ENCODE measurements around the gene ACOT6. TPM values are rescaled to one million over a fixed set of nuclear protein-coding genes. Genes with fewer than 3 reads are reported as not detected.
"Not testable (repeated sequence)": the region's sequence is repeated elsewhere in the genome, so short reads cannot be mapped to it uniquely, and the experiment has no call there.

The ACOT6 gene
- polyA plus RNA-seq, 3 donors = 0.30 to 0.39 TPM; not detected in 1

- not testable (repeated sequence) for DNase-seq (ENCODE audit: extremely low read depth in 1 of 11, low read depth in 9 of 11, low spot score in 4 of 11)
Measured at GRCh38 chr14:73636355-73636754, 24.0 kb downstream of the ACOT6 start.

- DNase-seq (ENCODE audit: extremely low read depth in 1 of 11, low read depth in 9 of 11, low spot score in 4 of 11) = no peak
Measured at GRCh38 chr14:73637830-73638229, 25.5 kb downstream of the ACOT6 start.

DNA sequence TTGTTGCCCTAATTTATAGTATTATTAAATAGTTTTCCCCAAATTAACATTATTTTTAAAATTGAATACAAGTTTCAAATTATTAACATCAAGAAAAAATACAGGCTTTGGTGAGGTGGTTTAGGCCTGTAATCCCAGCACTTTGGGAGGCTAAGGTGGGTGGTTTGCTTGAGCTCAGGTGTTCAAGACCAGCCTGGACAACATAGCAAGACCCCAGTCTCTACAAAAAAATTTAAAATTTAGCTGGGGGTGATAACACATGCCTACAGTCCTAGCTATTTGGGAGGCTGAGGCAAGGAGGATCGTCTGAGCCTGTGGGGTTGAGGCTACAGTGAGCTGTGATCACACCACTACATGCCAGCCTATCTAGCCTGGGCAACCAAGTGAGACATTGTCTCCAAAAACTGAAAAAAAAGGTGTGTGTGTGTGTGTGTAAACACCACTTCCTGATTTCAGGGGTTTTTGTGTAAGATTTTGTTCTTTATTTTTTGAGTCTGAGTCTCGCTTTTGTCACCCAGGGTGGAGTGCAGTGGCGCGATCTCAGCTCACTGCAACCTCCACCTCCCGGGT lies 28.6 kb downstream of the ACOT6 start:
- no peak for DNase-seq (ENCODE audit: extremely low read depth in 1 of 11, low read depth in 9 of 11, low spot score in 4 of 11)

- DNase-seq (ENCODE audit: extremely low read depth in 1 of 11, low read depth in 9 of 11, low spot score in 4 of 11) = peak; percentile 79 to 93 (median 89)
Measured at GRCh38 chr14:73644531-73645247, 32.4 kb downstream of the ACOT6 start, which contains the start of gene DNAL1. Gene DNAL1, plus strand, starts transcription at chr14:73644986. Its CDS starts 54 bp downstream, at chr14:73645040.

DNA sequence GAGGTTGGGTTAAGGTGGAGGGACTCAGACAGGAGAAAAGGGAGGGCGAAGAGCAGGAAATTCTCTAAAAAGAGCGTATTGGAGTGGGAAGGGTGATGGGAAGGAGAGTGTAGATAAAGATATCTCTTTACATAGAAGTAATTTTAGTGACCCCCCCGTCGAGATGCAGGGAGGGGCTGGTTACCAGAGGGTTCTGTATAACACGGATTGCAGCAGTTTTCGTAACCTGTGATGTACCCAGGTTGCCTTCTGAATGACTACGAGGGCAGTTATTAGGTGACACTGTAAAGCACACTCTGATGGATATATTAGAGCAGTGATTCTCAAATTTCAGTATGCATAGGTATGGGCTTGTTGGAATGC lies 32.9 kb downstream of the ACOT6 start:
- DNase-seq (ENCODE audit: extremely low read depth in 1 of 11, low read depth in 9 of 11, low spot score in 4 of 11) = no peak

DNA sequence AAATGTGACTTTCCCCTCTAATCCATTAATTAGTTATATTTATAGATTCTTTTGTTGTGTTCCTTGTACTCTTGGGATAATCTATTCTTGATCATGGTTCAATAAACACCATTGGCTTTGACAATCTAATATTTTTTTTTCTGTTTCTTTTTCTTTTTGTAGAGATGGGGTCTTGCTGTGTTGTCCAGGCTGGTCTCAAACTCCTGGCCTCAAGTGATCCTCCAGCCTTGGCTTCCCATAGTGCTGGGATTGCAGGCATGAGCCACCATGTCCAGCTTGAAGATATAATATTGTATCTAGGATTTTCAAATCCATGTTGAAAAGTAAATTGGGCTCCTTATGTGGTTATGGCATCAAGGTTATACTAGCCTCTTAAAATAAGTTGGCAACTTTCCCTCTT lies 38.7 kb downstream of the ACOT6 start:
- no peak for DNase-seq (ENCODE audit: extremely low read depth in 1 of 11, low read depth in 9 of 11, low spot score in 4 of 11)

- DNase-seq (ENCODE audit: extremely low read depth in 1 of 11, low read depth in 9 of 11, low spot score in 4 of 11) = no peak
Measured at GRCh38 chr14:73655851-73656250, 43.5 kb downstream of the ACOT6 start.

GRCh38 chr14:73659202-73659601 lies 46.9 kb downstream of the ACOT6 start:
- DNase-seq (ENCODE audit: extremely low read depth in 1 of 11, low read depth in 9 of 11, low spot score in 4 of 11) = not testable (repeated sequence)

DNA sequence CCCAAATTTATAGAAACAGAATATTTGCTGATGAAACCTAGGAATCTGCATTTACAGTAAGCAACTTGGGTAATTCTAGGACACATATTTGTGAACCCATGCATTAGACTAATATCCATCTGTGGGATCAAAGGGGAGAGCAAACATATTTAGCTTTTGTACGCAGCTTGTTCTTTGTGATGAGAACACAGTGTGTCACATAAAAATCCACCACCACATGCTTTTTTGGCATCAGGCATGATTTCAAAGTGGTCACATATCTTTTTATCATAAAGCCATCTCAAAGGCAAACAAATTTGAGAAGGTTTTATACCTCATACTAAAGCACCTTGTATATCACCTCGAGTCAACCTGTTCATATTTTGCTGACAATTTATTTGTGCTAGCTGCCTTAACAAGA lies 48.2 kb downstream of the ACOT6 start:
- DNase-seq (ENCODE audit: extremely low read depth in 1 of 11, low read depth in 9 of 11, low spot score in 4 of 11) = no peak

GRCh38 chr14:73661872-73662271 lies 49.6 kb downstream of the ACOT6 start:
- no peak for DNase-seq (ENCODE audit: extremely low read depth in 1 of 11, low read depth in 9 of 11, low spot score in 4 of 11)

DNA sequence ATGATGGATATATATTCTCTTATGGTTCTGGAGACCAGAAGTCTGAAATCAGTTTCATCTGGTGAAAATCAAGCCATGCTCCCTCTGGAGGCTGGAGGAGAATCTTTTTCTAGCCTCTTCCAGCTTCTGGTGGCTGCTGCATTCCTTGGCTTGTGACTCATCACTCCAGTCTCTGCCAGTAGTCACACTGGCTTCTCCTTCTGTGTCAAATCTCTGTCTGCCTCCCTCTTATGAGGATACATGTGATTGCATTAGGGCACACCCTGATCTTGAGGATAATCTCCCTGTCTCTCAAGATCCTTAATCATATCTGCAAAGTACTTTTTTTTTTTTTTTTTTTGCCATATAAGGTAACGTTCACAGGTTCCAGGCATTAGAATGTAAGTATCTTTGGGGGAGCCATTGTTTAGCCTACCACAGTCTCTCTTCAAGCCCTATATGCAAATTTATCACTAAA lies 50.2 kb downstream of the ACOT6 start:
- DNase-seq (ENCODE audit: extremely low read depth in 1 of 11, low read depth in 9 of 11, low spot score in 4 of 11) = no peak

- DNase-seq (ENCODE audit: extremely low read depth in 1 of 11, low read depth in 9 of 11, low spot score in 4 of 11) = no peak
Measured at GRCh38 chr14:73663548-73664212, 51.4 kb downstream of the ACOT6 start.

- no peak for DNase-seq (ENCODE audit: extremely low read depth in 1 of 11, low read depth in 9 of 11, low spot score in 4 of 11)
Measured at GRCh38 chr14:73665130-73665529, 52.8 kb downstream of the ACOT6 start.

DNA sequence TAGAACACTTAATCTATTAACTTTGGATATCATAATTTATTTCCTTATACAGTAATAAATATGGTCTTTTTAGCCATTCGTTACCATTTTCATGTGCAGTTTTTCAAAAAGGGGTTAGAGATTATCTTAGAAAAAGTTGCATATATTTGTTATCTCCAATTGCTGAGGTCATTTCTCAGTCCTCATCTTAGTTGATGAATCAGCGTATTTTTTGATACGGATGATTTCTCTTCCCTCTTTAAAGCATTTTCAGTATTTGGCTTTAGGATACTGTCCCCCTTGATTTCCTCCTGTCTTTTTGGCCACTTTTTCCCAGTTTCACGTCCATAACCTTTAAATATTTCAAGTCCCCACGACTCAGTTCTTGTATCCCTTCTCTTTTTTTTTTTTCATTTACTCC lies 54.3 kb downstream of the ACOT6 start:
- DNase-seq (ENCODE audit: extremely low read depth in 1 of 11, low read depth in 9 of 11, low spot score in 4 of 11) = no peak

DNA sequence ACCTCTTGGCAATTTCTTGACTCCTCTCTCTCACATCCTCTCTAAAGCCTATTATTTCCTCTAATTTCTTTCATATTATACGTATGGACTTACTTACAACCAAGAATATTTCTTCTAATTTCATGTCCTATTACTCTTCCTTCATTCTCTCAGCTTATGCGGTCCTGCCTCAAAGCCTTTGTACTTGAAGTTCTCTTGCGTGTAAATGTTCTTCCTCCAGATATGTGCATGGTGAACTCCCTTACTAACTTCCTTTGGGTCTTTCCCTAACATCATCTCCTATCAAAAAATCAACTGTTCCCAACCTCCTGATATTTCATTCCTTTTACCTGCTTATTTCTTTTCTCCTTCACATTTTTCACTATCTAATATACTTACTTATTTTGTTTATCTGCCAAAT lies 55.5 kb downstream of the ACOT6 start:
- DNase-seq (ENCODE audit: extremely low read depth in 1 of 11, low read depth in 9 of 11, low spot score in 4 of 11) = no peak

Other genes starting within 250 kb of the ACOT6 start
- gene NUMB, start 154.0 kb upstream of the ACOT6 start, polyA plus RNA-seq (ENCODE audit: insufficient read length in 3 of 3) = 100 to 1,000 TPM in 1 of 3 donors, 10 to 100 TPM in 2; 78.3 to 112 (median 87.8) TPM
- 10 to 100 TPM in 1 of 3 donors, 1 to 10 TPM in 2; 9.8 to 12.9 (median 9.8) TPM for gene RIOX1, start 121.6 kb upstream of the ACOT6 start, polyA plus RNA-seq (ENCODE audit: insufficient read length in 3 of 3)
- 10 to 100 TPM in 2 of 3 donors, 1 to 10 TPM in 1; 9.7 to 11.7 (median 10.2) TPM for gene ACOT1, start 75.4 kb upstream of the ACOT6 start, polyA plus RNA-seq (ENCODE audit: insufficient read length in 3 of 3)
- gene HEATR4, start 53.6 kb upstream of the ACOT6 start, polyA plus RNA-seq (ENCODE audit: insufficient read length in 3 of 3) = 1 to 10 TPM; 2.0 to 3.4 (median 2.1) TPM
- 10 to 100 TPM; 61.8 to 84.3 (median 64.3) TPM for gene ACOT2, start 43.3 kb upstream of the ACOT6 start, polyA plus RNA-seq (ENCODE audit: insufficient read length in 3 of 3)
- 1 to 10 TPM; 3.3 to 3.5 (median 3.5) TPM for gene ACOT4, start 20.6 kb upstream of the ACOT6 start, polyA plus RNA-seq (ENCODE audit: insufficient read length in 3 of 3)
- gene DNAL1, start 32.5 kb downstream of the ACOT6 start, polyA plus RNA-seq (ENCODE audit: insufficient read length in 3 of 3) = 10 to 100 TPM; 18.1 to 22.4 (median 20.8) TPM
- gene PNMA1, start 101.9 kb downstream of the ACOT6 start, polyA plus RNA-seq (ENCODE audit: insufficient read length in 3 of 3) = 10 to 100 TPM; 79.5 to 96.4 (median 90.5) TPM
- gene PTGR2, start 239.3 kb downstream of the ACOT6 start, polyA plus RNA-seq (ENCODE audit: insufficient read length in 3 of 3) = 10 to 100 TPM; 14.7 to 31.6 (median 16.8) TPM

Measured in renal cortex interstitium (tissue), 11 donors.